Glutamatergic neuron (in vitro differentiated cells): ENCODE results near the gene MCHR2. TPM values are rescaled to one million over a fixed set of nuclear protein-coding genes. Genes with fewer than 3 reads are reported as not detected.
"Not testable (repeated sequence)": the region's sequence is repeated elsewhere in the genome, so short reads cannot be mapped to it uniquely, and the experiment has no call there.

Experiments used
- DNase-seq: peaks from one replicate; pipeline ENCODE4 v3.0.0; 2022
- H3K27ac Mint-ChIP-seq: one replicate; pipeline ENCODE4 v1.8.0; 2020; ENCODE audit warnings: mild to moderate bottlenecking, mixed read lengths, inconsistent platforms; ENCODE audit not compliant: unreplicated experiment
- H3K27me3 Mint-ChIP-seq: one replicate; pipeline ENCODE4 v1.8.0; 2020; ENCODE audit warnings: mild to moderate bottlenecking, moderate library complexity, mixed read lengths, inconsistent platforms; ENCODE audit not compliant: unreplicated experiment
- H3K36me3 Mint-ChIP-seq: one replicate; pipeline ENCODE4 v1.8.0; 2020; ENCODE audit warnings: mild to moderate bottlenecking, mixed read lengths, inconsistent platforms; ENCODE audit not compliant: unreplicated experiment
- H3K4me1 Mint-ChIP-seq: one replicate; pipeline ENCODE4 v1.8.0; 2020; ENCODE audit warnings: mild to moderate bottlenecking, low read depth, mixed read lengths, inconsistent platforms; ENCODE audit not compliant: unreplicated experiment
- H3K4me3 Mint-ChIP-seq: one replicate; pipeline ENCODE4 v1.8.0; 2020; ENCODE audit warnings: mild to moderate bottlenecking, mixed read lengths, inconsistent platforms; ENCODE audit not compliant: unreplicated experiment
- H3K9me3 Mint-ChIP-seq: one replicate; pipeline ENCODE4 v1.8.0; 2020; ENCODE audit warnings: mild to moderate bottlenecking, moderate library complexity, mixed read lengths, inconsistent platforms; ENCODE audit not compliant: unreplicated experiment
- CTCF ChIP-seq: fragments of 200-600 bp; sonication (generic); IDR thresholded peaks from one replicate; pipeline ENCODE4 v1.5.0; 2021; ENCODE audit not compliant: partially characterized antibody, unreplicated experiment
- long read RNA-seq: library from polyadenylated mRNA; unstranded; transcript quantifications from one replicate; pipeline ENCODE4 v2.0.0, GENCODE V29; 2020; ENCODE audit not compliant: unreplicated experiment
- total RNA-seq: library from RNA; stranded (reverse); fragmentation: NEBNext Ultra II Directional; extraction: Animal tissue kit (Norgen Biotek cat#: 25700); gene quantifications from one replicate; pipeline ENCODE4 v1.2.1, GENCODE V29; 2021; ENCODE audit not compliant: unreplicated experiment

Gene MCHR2
- total RNA-seq: not detected
- long read RNA-seq: 0 reads

GRCh38 chr6:99993533-99994251 lies at the start of gene MCHR2:
TSS of gene MCHR2 (minus strand) at chr6:99994223. CDS start at chr6:99956147, 38,076 bp downstream.
- DNase-seq: peak; percentile 40
- Mint-ChIP-seq H3K36me3 (no peaks in the 10 kb centered on the region), H3K27ac (no peak within 1 kb of the TSS), H3K4me3 (peak within 1 kb of the TSS; percentile 90), H3K4me1 (peaks cover 2% of the 10 kb centered on the region), H3K27me3 (peaks cover 10% of the 10 kb centered on the region), H3K9me3 (peaks cover 2% of the 10 kb centered on the region)
- no peak for TF ChIP-seq CTCF

GRCh38 chr6:100038546-100038945 lies 44.5 kb upstream of the MCHR2 start:
- not testable (repeated sequence) for H3K36me3 Mint-ChIP-seq, H3K4me1 Mint-ChIP-seq, H3K4me3 Mint-ChIP-seq, H3K27ac Mint-ChIP-seq, H3K27me3 Mint-ChIP-seq, DNase-seq, H3K9me3 Mint-ChIP-seq

- Mint-ChIP-seq H3K36me3 (peaks cover 7% of the 10 kb centered on the region), H3K9me3 (peaks cover 2% of the 10 kb centered on the region), H3K4me3 (no peak overlapping the region), H3K27ac (no peak overlapping the region), H3K4me1 (no peaks in the 10 kb centered on the region), H3K27me3 (no peaks in the 10 kb centered on the region)
- no peak for DNase-seq
- no peak for TF ChIP-seq CTCF
These were observed 42.0 kb upstream of the MCHR2 start for GRCh38 chr6:100035873-100036653.

GRCh38 chr6:100023798-100024197 lies 29.8 kb upstream of the MCHR2 start:
- DNase-seq: no peak

GRCh38 chr6:100022847-100023246 lies 28.8 kb upstream of the MCHR2 start:
- no peaks in the 10 kb centered on the region for H3K4me1 Mint-ChIP-seq
- H3K27ac Mint-ChIP-seq: no peak overlapping the region
- no peak for DNase-seq
- peaks cover 4% of the 10 kb centered on the region for H3K36me3 Mint-ChIP-seq
- no peak for TF ChIP-seq CTCF
- H3K4me3 Mint-ChIP-seq: no peak overlapping the region
- H3K27me3 Mint-ChIP-seq: no peaks in the 10 kb centered on the region
- peaks cover 1% of the 10 kb centered on the region for H3K9me3 Mint-ChIP-seq

More at GRCh38 chr6:100023798-100024197, 29.8 kb upstream of the MCHR2 start:
- peaks cover 2% of the 10 kb centered on the region for H3K9me3 Mint-ChIP-seq
- no peak overlapping the region for H3K4me3 Mint-ChIP-seq
- H3K36me3 Mint-ChIP-seq: peaks cover 5% of the 10 kb centered on the region
- no peaks in the 10 kb centered on the region for H3K4me1 Mint-ChIP-seq
- no peak overlapping the region for H3K27ac Mint-ChIP-seq
- no peaks in the 10 kb centered on the region for H3K27me3 Mint-ChIP-seq
- TF ChIP-seq CTCF: no peak
